KOPT-K1 (cell line): ENCODE data around the gene ADI1.
"Not testable (repeated sequence)": the region's sequence is repeated elsewhere in the genome, so short reads cannot be mapped to it uniquely, and the experiment has no call there.

Source experiments
- H3K27ac ChIP-seq: fragments of 200-600 bp; sonication (generic); 2 replicates; pipeline ENCODE4 v1.5.1; 2016; ENCODE audit warnings: antibody characterized with exemption, mild to moderate bottlenecking, low read depth, low read length; ENCODE audit not compliant: poor library complexity, severe bottlenecking
- H3K36me3 ChIP-seq: fragments of 200-600 bp; sonication (generic); 2 replicates; pipeline ENCODE4 v1.5.1; 2017; ENCODE audit warnings: antibody characterized with exemption, mild to moderate bottlenecking, low read length, moderate library complexity; ENCODE audit not compliant: insufficient read depth
- H3K9me3 ChIP-seq: fragments of 200-600 bp; sonication (generic); 2 replicates; pipeline ENCODE4 v1.5.1; 2017; ENCODE audit warnings: antibody characterized with exemption, low read length, mild to moderate bottlenecking; ENCODE audit not compliant: insufficient read depth, poor library complexity, severe bottlenecking

Gene ADI1

DNA sequence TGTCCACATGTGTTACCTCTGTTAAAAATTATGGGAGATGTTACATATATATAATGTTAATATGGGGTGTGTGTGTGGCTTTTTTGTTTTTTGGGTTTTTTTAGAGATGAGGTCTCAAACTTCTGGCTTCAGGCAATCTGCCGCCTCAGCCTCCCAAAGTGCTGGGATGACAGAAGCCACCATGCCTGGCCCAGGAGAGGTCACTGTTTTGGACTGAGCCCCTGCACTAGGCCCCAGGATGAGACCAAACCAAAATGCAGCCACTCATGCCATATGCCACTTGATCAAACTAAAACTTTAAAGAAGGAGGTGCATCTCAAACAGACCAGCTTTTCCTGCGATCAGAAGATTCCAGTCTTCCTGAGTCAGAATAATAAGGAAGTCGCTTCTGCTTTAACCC lies 2.5 kb downstream of the ADI1 start:
- H3K27ac ChIP-seq: no peak overlapping the region

GRCh38 chr2:3515438-3515837 lies 3.9 kb downstream of the ADI1 start:
- Histone ChIP-seq H3K36me3 (peaks cover 43% of the 10 kb centered on the region), H3K9me3 (peaks cover 32% of the 10 kb centered on the region)
- H3K27ac ChIP-seq: not testable (repeated sequence)

More for the DNA sequence above, 2.5 kb downstream of the ADI1 start:
- H3K36me3 ChIP-seq: peaks cover 29% of the 10 kb centered on the region
- H3K9me3 ChIP-seq: peaks cover 20% of the 10 kb centered on the region

- H3K9me3 ChIP-seq: peaks cover 32% of the 10 kb centered on the region
Measured at GRCh38 chr2:3513026-3513810, 6.1 kb downstream of the ADI1 start.

DNA sequence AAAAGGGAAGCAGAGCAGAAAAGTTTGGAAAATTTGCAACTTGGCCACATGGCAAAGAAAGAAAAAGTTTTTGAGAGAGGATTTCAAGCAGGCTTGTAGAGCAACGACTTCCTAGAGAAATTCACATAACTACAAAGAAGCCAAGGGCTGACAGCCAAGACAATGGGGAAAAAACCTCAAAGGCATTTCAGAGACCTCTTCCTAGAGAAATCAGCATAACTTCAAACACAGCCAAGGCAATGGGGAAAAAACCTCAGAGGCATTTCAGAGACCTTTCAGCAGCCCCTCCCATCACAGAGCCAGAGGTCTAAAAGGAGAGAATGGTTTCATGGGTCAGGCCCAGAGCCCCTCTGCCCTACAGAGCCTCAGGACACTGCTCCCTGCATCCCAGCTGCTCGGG lies 7.2 kb downstream of the ADI1 start:
- H3K9me3 ChIP-seq: peaks cover 32% of the 10 kb centered on the region
- H3K27ac ChIP-seq: no peak overlapping the region
- peaks cover 49% of the 10 kb centered on the region for H3K36me3 ChIP-seq

More at GRCh38 chr2:3513026-3513810, 6.1 kb downstream of the ADI1 start:
- peaks cover 50% of the 10 kb centered on the region for H3K36me3 ChIP-seq
- H3K27ac ChIP-seq: no peak overlapping the region

DNA sequence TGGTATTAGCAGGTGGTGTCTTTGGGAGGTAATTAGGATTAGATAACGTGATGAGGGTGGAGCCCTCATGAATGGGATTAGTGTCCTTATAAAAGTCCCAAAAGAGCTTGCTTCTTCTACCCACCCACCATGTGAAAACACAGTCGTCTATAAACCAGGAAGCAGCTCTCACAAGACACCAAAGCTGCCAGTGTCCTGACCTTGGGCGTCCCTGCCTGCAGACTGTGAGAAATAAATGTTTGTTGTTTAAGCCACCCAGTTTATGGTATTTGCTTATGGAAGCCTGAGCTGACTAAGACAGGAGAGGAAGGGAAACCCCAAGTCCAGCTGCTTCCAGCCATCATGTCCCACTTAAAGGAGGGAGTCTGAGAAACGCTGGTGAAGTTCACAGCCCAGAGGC lies 13.6 kb downstream of the ADI1 start:
- H3K9me3 ChIP-seq: peaks cover under 1% of the 10 kb centered on the region
- peaks cover 39% of the 10 kb centered on the region for H3K36me3 ChIP-seq
- H3K27ac ChIP-seq: no peak overlapping the region

DNA sequence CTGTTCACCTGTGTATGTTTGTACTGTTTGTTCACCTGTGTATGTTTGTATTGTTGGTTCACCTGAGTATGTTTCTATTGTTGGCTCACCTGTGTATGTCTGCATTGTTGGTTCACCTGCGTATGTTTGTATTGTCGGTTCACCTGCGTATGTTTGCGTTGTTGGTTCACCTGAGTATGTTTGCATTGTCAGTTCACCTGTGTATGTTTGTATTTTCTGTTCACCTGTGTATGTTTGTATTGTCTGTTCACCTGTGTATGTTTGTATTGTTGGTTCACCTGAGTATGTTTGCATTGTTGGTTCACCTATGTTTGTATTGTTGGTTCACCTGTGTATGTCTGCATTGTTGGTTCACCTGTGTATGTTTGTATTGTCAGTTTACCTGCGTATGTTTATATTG lies 14.6 kb downstream of the ADI1 start:
- H3K27ac ChIP-seq: no peak overlapping the region
- H3K36me3 ChIP-seq: peaks cover 42% of the 10 kb centered on the region; the same call in 1 of the 2 replicates
- H3K9me3 ChIP-seq: no peaks in the 10 kb centered on the region

- Histone ChIP-seq H3K9me3 (no peaks in the 10 kb centered on the region), H3K27ac (no peak overlapping the region), H3K36me3 (peaks cover 51% of the 10 kb centered on the region)
Measured at GRCh38 chr2:3503483-3503882, 15.8 kb downstream of the ADI1 start.

- Histone ChIP-seq H3K36me3 (peaks cover 55% of the 10 kb centered on the region), H3K27ac (no peak overlapping the region), H3K9me3 (no peaks in the 10 kb centered on the region)
Measured at GRCh38 chr2:3503046-3503445, 16.3 kb downstream of the ADI1 start.

GRCh38 chr2:3500326-3500899 lies 18.9 kb downstream of the ADI1 start:
- no peaks in the 10 kb centered on the region for H3K9me3 ChIP-seq
- H3K27ac ChIP-seq: no peak overlapping the region
- peaks cover 78% of the 10 kb centered on the region for H3K36me3 ChIP-seq

DNA sequence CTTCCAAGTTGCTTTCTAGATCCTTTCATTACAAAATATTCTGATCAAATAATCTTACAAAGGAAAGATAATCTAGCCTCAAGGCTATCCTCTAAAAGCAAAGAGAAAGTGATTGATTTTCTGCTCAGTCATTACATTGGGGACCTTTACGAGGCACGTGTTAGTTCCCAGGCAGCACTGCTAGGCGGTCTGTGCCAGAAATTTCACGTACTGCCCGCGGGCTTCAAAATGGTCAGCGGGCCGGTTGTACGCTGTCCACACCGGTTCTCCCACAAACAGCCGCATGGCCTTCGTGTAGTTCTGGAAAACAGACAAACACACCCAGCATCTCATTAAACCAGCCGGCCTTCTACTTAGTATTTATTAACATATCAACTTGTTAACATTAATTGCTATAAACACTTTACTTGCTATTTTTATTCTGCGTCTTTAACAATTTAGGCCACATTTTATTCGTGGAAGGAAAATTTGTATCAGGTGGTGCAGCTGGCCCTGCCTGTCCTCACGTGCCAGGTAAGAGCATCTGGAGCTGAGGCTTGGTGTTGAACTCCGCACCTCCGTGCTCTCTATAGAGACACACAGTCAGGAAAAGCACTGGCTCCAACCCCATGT lies 20.4 kb downstream of the ADI1 start:
- Histone ChIP-seq H3K9me3 (no peaks in the 10 kb centered on the region), H3K36me3 (peaks cover 63% of the 10 kb centered on the region), H3K27ac (no peak overlapping the region)

GRCh38 chr2:3496708-3497080 lies 22.6 kb downstream of the ADI1 start:
- H3K9me3 ChIP-seq, H3K27ac ChIP-seq: not testable (repeated sequence)
- H3K36me3 ChIP-seq: peaks cover 50% of the 10 kb centered on the region

DNA sequence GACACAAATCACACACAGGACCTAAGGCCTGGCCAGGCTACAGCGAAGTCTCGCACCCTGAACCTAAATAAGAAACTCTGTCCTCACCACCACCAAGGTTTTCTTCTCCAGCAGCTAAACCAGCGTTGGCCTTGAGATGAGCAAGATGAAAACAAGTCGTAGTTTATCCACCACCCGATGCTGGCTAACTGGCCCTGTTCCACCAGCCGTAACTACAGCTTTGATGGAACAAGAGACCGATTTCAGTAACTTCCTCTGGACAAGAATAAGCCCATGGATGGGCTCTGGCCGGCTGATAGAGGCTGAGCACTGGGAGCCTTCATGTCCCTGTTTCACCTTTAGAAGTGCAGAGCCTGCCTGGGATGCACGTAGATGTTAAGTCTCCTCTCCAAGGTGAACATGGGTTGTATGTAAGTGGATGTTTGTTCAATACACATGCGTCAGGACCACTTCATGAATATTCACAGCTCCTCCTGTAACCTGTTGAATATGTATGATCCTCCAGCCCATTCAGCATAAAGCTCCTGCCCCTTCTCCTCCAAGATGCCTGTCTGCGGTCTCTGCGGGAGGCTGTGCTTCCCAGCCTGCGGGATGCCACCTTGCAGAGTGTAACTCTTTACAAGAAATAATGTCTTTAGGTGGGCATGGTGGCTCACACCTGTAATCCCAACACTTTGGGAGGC lies 24.2 kb downstream of the ADI1 start:
- no peaks in the 10 kb centered on the region for H3K9me3 ChIP-seq
- H3K27ac ChIP-seq: no peak overlapping the region
- H3K36me3 ChIP-seq: peaks cover 43% of the 10 kb centered on the region

- Histone ChIP-seq H3K27ac (no peak overlapping the region), H3K36me3 (peaks cover 29% of the 10 kb centered on the region), H3K9me3 (no peaks in the 10 kb centered on the region)
Measured at GRCh38 chr2:3493615-3494007, 25.7 kb downstream of the ADI1 start.

GRCh38 chr2:3492951-3493614 lies 26.2 kb downstream of the ADI1 start:
- peaks cover 24% of the 10 kb centered on the region for H3K36me3 ChIP-seq
- no peaks in the 10 kb centered on the region for H3K9me3 ChIP-seq
- H3K27ac ChIP-seq: no peak overlapping the region

DNA sequence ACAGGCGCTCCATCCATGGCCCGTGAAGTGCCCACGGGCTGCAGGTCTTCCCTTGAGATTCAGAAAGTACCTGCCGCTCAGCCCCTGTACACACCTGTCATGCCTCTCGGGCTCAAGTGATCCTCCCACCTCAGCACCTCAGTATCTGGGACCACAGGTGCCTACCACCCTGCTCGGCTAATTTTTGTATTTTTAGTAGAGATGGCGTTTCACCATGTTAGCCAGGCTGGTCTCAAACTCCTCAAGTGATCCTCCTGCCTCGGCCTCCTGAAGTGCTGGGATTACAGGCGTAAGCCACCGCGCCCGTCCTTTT lies 26.9 kb downstream of the ADI1 start:
- not testable (repeated sequence) for H3K9me3 ChIP-seq, H3K27ac ChIP-seq
- peaks cover 18% of the 10 kb centered on the region for H3K36me3 ChIP-seq
